ENCODE results near the gene HCK.

HCK gene

DNA sequence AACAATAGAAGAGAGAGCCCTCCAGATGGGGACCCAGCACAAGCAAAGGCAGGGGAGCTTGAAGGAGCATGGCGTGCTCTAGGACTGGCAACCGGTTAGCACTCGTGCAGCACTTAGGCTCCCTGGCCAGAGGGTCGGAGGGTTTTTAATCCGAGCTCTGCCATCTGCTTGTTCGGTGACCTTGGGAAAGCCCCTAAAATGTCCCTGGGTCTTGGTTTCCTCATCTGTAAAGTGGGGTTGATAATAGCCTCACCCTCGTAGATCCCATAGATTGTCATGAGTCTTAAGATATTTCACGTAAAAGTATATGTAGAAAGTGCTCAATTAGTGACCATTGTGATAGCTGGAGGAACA is 16.6 kb upstream of the HCK start:
- FAIRE-seq = no peak
- DNase-seq (ENCODE audit: insufficient read length, low spot score) = no peak

GRCh38 chr20:32036252-32036651 is 15.8 kb upstream of the HCK start:
- FAIRE-seq (no peak), DNase-seq (ENCODE audit: insufficient read length, low spot score) (no peak)
- no peak for TF ChIP-seq POLR2A (IDR thresholded peaks at IDR 0.05; ENCODE audit: low read depth, low read length)

More for the DNA sequence above, 16.6 kb upstream of the HCK start:
- TF ChIP-seq POLR2A (IDR thresholded peaks at IDR 0.05; ENCODE audit: low read depth, low read length) = no peak

- no peak for DNase-seq (ENCODE audit: insufficient read length, low spot score)
- no peak for TF ChIP-seq POLR2A (IDR thresholded peaks at IDR 0.05; ENCODE audit: low read depth, low read length)
- no peak for FAIRE-seq
Observed at GRCh38 chr20:32036716-32037485, 15.1 kb upstream of the HCK start.

GRCh38 chr20:32037929-32038328 is 14.1 kb upstream of the HCK start:
- TF ChIP-seq POLR2A (IDR thresholded peaks at IDR 0.05; ENCODE audit: low read depth, low read length) = no peak
- FAIRE-seq (no peak), DNase-seq (ENCODE audit: insufficient read length, low spot score) (no peak)

- no peak for TF ChIP-seq POLR2A (IDR thresholded peaks at IDR 0.05; ENCODE audit: low read depth, low read length)
- FAIRE-seq = no peak
- no peak for DNase-seq (ENCODE audit: insufficient read length, low spot score)
Observed at GRCh38 chr20:32040142-32040953, 11.7 kb upstream of the HCK start.

- DNase-seq (ENCODE audit: insufficient read length, low spot score) = no peak
- FAIRE-seq = no peak
- TF ChIP-seq POLR2A (IDR thresholded peaks at IDR 0.05; ENCODE audit: low read depth, low read length) = no peak
Observed at GRCh38 chr20:32045999-32046398, 6.0 kb upstream of the HCK start.

DNA sequence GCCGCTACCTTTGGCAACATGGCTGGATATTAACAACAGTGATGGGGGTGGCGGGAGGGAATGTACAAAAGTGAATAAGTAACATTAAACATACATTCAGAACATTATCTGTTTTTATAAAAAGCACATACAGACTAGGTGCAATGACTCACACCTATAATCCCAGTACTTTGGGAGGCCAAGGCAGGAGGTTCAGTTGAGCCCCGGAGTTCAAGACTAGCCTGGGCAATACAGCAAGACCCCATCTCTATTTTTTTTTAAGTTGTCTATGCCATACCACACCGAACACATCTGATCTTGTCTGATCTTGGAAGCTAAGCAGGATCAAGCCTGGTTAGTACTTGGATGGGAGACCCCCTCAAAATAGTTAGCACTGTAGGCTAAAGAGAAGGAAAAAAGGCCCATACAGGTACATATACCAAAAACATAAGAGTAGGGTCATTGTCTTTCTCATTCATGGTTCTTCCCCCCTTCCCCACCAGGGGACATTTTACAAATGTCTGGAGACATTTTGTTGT is 1.7 kb upstream of the HCK start:
- FAIRE-seq = no peak

GRCh38 chr20:32050851-32051556 is 1.0 kb upstream of the HCK start:
- no peak for TF ChIP-seq POLR2A (IDR thresholded peaks at IDR 0.05; ENCODE audit: low read depth, low read length)
- DNase-seq (ENCODE audit: insufficient read length, low spot score) (no peak), FAIRE-seq (no peak)

More for the DNA sequence above, 1.7 kb upstream of the HCK start:
- TF ChIP-seq POLR2A (IDR thresholded peaks at IDR 0.05; ENCODE audit: low read depth, low read length) = no peak
- no peak for DNase-seq (ENCODE audit: insufficient read length, low spot score)

GRCh38 chr20:32051720-32052089 is 337 bp upstream of the HCK start:
- TF ChIP-seq POLR2A (IDR thresholded peaks at IDR 0.05; ENCODE audit: low read depth, low read length) = no peak
- FAIRE-seq (no peak), DNase-seq (ENCODE audit: insufficient read length, low spot score) (no peak)

- DNase-seq (ENCODE audit: insufficient read length, low spot score) (no peak), FAIRE-seq (no peak)
- no peak for TF ChIP-seq POLR2A (IDR thresholded peaks at IDR 0.05; ENCODE audit: low read depth, low read length)
Observed at GRCh38 chr20:32052778-32053362, 828 bp downstream of the HCK start.

GRCh38 chr20:32053648-32054047 is 1.6 kb downstream of the HCK start:
- FAIRE-seq = no peak
- DNase-seq (ENCODE audit: insufficient read length, low spot score) = no peak
- TF ChIP-seq POLR2A (IDR thresholded peaks at IDR 0.05; ENCODE audit: low read depth, low read length) = no peak

DNA sequence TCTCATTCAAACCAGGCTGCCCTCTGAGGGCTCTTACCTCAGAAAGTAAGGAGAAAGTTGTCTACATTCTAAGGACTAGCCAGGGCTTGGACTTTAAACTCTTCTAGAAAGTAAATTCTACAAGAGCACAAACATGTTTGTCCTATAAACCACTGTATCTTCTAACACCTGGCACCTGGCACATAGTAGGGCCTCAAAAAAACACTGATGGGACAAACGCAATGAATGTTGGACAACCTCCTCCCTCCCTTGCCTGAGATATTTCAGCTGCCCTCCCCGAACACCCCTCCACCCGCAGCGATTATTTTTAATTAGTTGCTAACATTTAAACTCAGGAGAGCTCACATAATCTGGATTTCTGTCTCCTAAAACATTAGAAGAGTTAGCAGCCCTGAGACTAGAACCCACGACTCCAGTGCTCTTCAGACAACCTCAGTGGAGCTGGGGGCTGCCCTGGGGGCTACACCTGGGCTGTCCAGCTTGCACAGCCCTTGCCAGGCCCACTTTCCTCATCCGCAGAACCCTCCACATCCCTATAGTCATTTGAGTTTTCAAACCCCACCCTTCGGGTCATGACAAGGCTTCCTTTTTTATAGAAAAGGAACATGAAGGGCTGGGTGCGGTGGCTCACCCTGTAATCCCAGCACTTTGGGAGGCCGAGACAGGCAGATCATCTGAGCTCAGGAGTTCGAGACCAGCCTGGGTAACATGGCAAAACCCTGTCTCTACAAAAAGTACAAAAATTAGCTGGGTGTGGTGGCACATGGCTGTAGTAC is 4.9 kb downstream of the HCK start:
- DNase-seq (ENCODE audit: insufficient read length, low spot score) = no peak
- FAIRE-seq = no peak
- TF ChIP-seq POLR2A (IDR thresholded peaks at IDR 0.05; ENCODE audit: low read depth, low read length) = no peak

DNA sequence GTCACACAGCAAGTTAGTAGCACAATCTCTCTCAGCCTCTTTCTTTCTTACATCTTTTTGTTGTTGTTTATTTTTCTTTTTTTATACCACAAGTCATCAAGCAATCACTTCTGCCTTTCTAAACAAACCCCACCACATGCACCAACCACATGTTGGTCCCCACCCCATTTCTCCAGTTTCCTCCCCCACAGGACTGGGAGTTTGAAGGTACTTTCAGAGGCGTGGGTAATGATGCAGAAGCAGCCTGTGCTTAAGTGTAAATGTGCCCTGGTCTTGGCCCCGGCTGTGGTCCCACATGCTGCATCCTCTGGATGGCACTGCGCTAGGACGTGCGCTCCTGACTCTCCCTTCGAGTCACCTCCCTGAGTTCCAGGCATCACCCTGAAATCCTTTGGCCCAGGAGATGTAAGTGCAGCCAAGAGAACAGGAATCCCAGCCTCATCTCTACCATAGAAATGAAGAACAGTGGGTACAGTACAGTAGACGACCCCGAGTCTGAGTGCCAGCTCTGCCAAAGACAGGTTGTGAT is 5.7 kb downstream of the HCK start:
- no peak for TF ChIP-seq POLR2A (IDR thresholded peaks at IDR 0.05; ENCODE audit: low read depth, low read length)
- no peak for DNase-seq (ENCODE audit: insufficient read length, low spot score)
- FAIRE-seq = no peak
